Activated naive CD4-positive, alpha-beta T cell treated with anti-CD3 and anti-CD28 coated beads, Interleukin-2, amount 50 U/mL, for 72 hours (primary cell): Measurements from ENCODE around the gene TOX2. TPM values are rescaled to one million over a fixed set of nuclear protein-coding genes. Genes with fewer than 3 reads are reported as not detected.
A peak's percentile ranks its signal among the peaks of the same experiment; 100 is the strongest.

Source experiments
- ATAC-seq, 2 donors: fragments of 150-1000 bp; cut with Tn5 transposase; 2 replicates each; pipeline ENCODE4 v1.10.0; 2021; ENCODE audit warnings: mild to moderate bottlenecking in 2 of 2, moderate library complexity in 2 of 2
- DNase-seq, 2 donors: peaks; one replicate each; pipeline ENCODE4 v3.0.0; 2021 to 2022; ENCODE audit warnings: low spot score in 2 of 2
- H3K27ac Mint-ChIP-seq, 2 donors: one replicate each; pipeline ENCODE4 v1.8.0; 2022; ENCODE audit warnings: mild to moderate bottlenecking in 2 of 2, mixed read lengths in 2 of 2
- H3K36me3 Mint-ChIP-seq, 2 donors: one replicate each; pipeline ENCODE4 v1.8.0; 2022; ENCODE audit warnings: mixed read lengths in 2 of 2
- H3K9me3 Mint-ChIP-seq, 2 donors: one replicate each; pipeline ENCODE4 v1.8.0; 2022; ENCODE audit warnings: mixed read lengths in 2 of 2
- total RNA-seq, 2 donors: library from RNA; stranded (reverse); gene quantifications; one replicate each; pipeline ENCODE4 v1.2.3, GENCODE V29; 2022

Gene TOX2
- total RNA-seq, 2 donors from 2014 or later, result 1.5 to 3.6 TPM

DNA sequence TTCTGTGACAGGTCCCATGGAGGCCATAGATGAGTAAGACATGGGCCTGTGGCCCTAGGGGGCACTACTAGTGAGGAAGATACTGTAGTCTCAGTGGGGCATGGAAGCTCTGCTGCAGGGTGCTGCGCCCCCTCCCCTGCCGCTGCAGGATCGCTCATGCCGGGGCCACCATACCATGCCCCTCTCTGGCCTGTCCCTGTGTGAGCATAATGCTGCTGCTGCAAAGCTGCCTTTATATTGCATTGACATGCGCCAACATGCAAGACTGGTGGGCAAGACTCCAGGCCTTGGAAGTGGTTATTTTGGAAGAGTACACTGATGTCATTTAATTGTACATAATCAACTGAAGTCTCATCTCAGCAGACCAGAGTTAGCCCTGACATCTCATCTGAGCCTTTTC lies 60.0 kb downstream of the TOX2 start:
- peaks cover 6 to 7% of the 10 kb centered on the region in 2 donors for H3K9me3 Mint-ChIP-seq
- DNase-seq (no peak), ATAC-seq (peak in 1 of 2 donors; percentile 5)
- H3K27ac Mint-ChIP-seq, result no peak overlapping the region
- H3K36me3 Mint-ChIP-seq, result peaks cover 5 to 7% of the 10 kb centered on the region in 2 donors

DNA sequence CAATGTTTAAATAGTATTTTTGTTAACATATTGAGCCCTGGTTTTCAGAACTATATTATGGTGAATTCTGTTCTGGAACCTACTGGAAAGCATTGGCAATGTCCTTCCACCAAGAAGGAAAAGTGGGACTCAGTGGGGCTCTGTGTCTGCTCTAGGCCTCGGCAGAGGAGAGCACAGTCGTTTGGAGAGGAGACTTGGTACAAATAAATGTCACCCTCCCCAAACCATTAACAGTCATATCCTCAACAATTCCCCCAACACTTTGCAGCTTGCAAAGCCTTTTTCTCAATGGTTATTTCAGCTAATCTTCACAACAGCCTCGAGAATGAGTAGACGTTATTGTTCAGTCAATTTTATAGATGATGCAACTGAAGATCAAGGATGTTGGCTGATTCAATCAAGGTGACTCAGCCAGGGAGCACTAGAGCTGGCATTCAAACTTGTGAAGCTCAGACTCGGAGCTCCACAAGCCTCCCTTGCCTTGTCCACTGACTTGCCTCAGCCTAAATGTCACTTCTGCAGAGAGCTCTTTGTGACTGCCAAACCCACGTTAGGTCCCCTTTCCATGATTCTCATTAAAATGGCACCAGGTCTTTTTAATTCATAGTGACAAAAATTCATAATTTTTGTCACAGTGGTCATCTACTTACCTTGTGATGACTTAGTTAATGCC lies 60.6 kb downstream of the TOX2 start:
- DNase-seq, result no peak
- peaks cover 6 to 7% of the 10 kb centered on the region in 2 donors for H3K9me3 Mint-ChIP-seq
- H3K27ac Mint-ChIP-seq, result no peak overlapping the region
- ATAC-seq, result peak; percentile 91 to 92
- peaks cover 5 to 7% of the 10 kb centered on the region in 2 donors for H3K36me3 Mint-ChIP-seq

DNA sequence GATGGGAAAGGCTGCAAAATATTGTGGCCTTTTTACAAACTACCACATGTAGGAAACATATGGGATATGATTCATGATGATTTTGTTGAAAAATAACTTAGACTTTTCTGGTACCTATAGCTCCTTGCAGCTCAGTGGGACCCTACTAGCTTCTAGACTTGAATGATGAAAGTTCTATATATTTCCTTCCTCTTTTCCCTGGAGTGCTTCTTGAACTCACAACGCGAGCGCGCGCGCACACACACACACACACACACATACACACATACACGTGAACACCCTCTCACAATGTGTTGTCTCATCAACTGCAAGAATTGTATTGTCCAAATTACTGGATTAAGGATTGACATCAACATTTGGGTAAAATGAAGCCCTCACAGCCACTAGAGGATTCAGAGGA lies 61.9 kb downstream of the TOX2 start:
- H3K27ac Mint-ChIP-seq, result no peak overlapping the region
- peaks cover 6 to 7% of the 10 kb centered on the region in 2 donors for H3K9me3 Mint-ChIP-seq
- H3K36me3 Mint-ChIP-seq, result peaks cover 5 to 7% of the 10 kb centered on the region in 2 donors
- ATAC-seq (no peak), DNase-seq (no peak)

DNA sequence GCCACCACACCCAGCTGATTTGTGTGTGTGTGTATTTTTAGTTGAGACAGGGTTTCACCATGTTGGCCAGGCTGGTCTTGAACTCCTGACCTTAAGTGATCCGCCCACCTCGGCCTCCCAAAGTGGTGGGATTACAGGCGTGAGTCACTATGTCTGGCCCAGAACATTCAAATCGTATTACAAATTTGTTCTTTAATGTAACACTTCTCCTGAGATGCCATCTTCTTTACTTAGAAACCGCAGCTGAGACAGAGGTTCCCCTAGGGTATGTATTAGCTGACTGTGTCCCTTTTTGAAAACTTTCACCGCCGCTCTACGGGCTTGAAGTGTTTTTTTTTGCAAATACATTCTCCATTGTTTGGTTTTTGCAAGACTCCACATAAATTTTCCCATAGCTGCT lies 62.6 kb downstream of the TOX2 start:
- no peak overlapping the region for H3K27ac Mint-ChIP-seq
- H3K36me3 Mint-ChIP-seq, result peaks cover 5 to 7% of the 10 kb centered on the region in 2 donors
- peaks cover 6 to 7% of the 10 kb centered on the region in 2 donors for H3K9me3 Mint-ChIP-seq
- ATAC-seq, result no peak
- no peak for DNase-seq

DNA sequence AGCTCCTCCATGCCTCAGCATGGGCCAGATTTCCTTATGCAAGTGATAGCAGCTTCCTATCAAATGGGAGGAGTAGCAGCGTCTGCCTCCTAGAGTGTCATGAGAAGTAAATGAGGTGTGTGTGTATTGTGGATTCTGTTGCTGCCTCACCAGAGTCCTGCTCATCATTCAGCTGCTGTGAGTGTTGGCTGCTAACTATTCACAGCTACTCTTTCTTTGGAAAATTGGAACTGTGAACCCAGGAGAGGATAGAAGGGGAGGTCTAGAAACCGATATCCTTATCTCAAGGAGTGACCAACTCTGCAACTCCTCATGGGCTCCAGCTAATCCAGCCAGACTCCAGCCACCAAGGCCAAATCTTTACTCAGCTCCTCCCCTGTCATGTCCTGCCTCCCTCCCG lies 63.3 kb downstream of the TOX2 start:
- Mint-ChIP-seq H3K9me3 (peaks cover 6 to 7% of the 10 kb centered on the region in 2 donors), H3K36me3 (peaks cover 5 to 7% of the 10 kb centered on the region in 2 donors), H3K27ac (no peak overlapping the region)
- ATAC-seq, result no peak
- no peak for DNase-seq

DNA sequence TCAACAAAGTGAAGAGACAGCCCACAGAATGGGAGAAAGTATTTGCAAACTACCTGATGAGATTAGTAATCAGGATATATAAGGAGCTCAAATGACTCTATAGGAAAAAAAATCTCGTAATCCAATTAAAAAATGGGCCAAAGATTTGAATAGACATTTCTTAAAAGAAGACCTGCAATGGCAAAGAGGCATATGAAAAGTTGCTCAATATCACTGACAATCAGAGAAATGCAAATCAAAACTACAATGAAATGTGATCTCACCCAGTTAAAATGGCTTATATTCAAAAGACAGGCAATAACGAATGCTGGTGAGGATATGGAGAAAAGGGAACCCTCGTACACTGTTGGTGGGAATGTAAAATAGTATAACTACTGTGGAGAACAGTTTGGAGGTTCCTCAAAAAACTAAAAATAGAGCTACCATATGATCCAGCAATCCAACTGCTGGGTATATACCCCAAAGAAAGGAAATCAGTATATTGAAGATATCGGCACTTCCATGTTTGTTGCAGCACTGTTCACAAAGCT lies 65.0 kb downstream of the TOX2 start:
- ATAC-seq (no peak), DNase-seq (no peak)
- Mint-ChIP-seq H3K9me3 (peaks cover 6 to 7% of the 10 kb centered on the region in 2 donors), H3K36me3 (peaks cover 5 to 7% of the 10 kb centered on the region in 2 donors), H3K27ac (no peak overlapping the region)

DNA sequence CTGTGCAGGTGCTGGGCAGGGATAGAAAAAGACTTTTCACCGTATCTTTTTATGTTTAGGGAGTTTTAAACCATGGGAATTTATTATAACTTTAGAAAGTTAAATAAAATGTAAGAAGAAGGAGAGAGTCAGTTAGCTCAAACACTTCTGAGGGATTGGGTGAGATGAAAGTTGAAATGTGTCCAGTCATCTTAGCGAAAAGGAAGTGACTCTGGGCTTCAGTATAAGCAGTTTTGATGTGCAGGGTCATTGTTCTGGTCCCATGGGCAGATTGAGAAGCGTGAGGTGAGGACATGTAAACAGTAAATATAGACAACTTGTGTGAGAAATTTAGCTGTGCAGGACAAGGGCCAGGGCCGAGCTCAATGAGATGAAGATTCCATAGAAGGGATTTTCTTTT lies 66.9 kb downstream of the TOX2 start:
- peaks cover 6 to 7% of the 10 kb centered on the region in 2 donors for H3K9me3 Mint-ChIP-seq
- ATAC-seq, result no peak
- H3K27ac Mint-ChIP-seq, result no peak overlapping the region
- no peaks in the 10 kb centered on the region for H3K36me3 Mint-ChIP-seq
- no peak for DNase-seq

DNA sequence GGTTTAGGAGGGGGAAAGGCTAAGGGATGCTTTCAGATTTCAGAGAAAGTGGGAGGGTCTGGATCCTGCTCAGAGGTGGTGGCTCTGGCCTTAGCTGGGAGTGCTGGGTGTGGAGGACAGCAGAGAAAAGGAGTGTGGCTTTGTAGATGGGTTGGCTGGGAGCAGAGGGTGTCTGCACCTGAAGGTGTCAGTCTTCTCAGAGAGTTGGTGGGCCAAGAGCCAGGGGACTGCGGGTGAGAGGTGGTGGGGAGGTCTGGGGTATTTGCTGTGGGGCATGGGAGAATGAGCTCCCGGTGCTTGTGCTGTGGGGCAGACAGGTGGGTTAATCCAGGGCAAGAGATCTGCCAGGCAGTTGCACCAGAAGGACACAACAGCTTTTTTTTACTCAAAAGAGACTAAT lies 67.4 kb downstream of the TOX2 start:
- Mint-ChIP-seq H3K9me3 (peaks cover 6 to 7% of the 10 kb centered on the region in 2 donors), H3K27ac (peak overlapping the region in 1 of 2 donors; percentile 50), H3K36me3 (no peaks in the 10 kb centered on the region)
- no peak for DNase-seq
- no peak for ATAC-seq

DNA sequence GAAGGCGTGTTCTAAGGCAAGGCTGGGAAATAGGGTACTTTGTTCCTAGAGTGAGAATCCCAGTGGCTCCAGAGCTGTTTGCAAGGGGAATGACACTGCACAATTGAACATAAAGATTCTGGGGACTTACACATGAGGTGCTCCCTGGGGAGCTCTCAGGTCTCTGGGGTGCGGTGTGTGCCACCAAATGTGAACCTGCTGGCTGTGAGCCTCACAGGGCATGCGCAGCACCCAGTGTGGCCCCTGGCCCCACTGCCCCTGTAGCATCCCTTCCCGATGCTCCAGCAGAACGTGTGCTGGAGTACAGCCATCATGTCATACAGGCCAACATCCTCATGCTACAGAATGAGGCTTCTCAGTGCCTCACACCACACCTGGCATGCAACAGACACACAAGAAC lies 68.2 kb downstream of the TOX2 start:
- no peak for DNase-seq
- Mint-ChIP-seq H3K9me3 (peaks cover 6 to 7% of the 10 kb centered on the region in 2 donors), H3K36me3 (no peaks in the 10 kb centered on the region), H3K27ac (peak overlapping the region in 1 of 2 donors; percentile 50)
- no peak for ATAC-seq

DNA sequence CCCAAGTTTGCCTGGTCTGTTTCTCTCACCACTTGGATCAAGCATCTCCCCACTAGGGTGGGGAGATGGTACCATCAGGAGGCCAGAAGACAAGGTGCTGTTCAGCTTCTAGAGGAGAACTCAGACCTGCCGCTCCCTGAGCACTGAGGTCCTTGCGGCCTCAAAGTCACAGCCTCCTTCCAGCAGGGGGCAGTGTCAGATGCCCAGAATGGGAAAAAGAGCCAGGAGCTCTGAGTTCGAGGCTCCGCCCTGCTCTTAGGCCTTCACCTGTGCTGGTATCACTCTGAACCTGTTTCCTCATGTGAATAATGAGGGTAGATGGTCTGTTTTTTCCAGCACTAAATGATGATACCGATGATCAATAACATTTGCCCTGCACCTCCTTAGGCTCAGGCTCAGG lies 68.7 kb downstream of the TOX2 start:
- peaks cover 6 to 7% of the 10 kb centered on the region in 2 donors for H3K9me3 Mint-ChIP-seq
- DNase-seq (peak in 1 of 2 donors; percentile 51), ATAC-seq (peak in 1 of 2 donors; percentile 54)
- no peaks in the 10 kb centered on the region for H3K36me3 Mint-ChIP-seq
- no peak overlapping the region for H3K27ac Mint-ChIP-seq

DNA sequence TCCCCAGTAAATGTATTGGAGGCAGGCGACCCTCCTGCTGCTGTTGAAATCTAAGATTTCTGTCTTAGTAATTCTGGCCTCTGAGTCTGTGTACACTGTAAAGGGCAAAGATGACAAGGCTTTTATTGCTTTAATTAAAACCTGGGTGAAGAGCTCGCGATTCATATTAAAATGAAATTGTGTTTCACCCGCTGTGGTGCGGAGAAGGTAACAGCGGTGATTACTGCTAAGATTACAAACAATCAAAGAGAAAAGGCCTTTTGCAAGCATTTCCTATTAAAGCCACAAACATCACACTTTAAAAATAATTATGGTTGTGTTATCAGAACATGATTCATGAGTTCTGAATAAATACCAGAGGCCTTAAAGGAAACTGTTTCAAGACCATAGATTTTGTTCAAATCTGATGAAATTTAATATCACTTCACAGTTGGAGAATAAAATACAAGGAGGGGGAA lies 69.3 kb downstream of the TOX2 start:
- Mint-ChIP-seq H3K27ac (no peak overlapping the region), H3K9me3 (peaks cover 2% of the 10 kb centered on the region in 2 donors), H3K36me3 (peaks cover 0 to 1% of the 10 kb centered on the region in 2 donors)
- ATAC-seq, result no peak
- DNase-seq, result no peak

DNA sequence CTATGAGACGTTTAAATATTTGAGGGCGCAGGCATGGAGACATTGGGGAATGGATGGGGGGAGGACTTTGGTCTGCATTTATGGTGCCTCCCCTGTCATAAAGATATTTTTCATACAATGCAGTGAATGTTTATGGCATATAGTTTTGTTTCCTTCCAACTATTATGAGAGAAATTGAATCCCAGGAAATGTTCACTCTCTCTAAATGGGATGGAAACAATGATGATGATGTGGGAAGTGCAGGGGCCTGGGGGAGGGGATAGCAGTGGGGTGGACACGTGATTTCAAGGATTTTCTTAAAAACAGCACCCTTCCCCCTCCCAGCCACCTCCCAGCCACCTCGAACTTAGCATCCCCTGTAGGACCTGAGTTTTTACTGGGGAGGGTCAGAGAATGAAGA lies 69.9 kb downstream of the TOX2 start:
- peaks cover 0 to 5% of the 10 kb centered on the region in 2 donors for H3K36me3 Mint-ChIP-seq
- no peak for ATAC-seq
- no peak for DNase-seq
- H3K27ac Mint-ChIP-seq, result no peak overlapping the region
- H3K9me3 Mint-ChIP-seq, result no peaks in the 10 kb centered on the region

DNA sequence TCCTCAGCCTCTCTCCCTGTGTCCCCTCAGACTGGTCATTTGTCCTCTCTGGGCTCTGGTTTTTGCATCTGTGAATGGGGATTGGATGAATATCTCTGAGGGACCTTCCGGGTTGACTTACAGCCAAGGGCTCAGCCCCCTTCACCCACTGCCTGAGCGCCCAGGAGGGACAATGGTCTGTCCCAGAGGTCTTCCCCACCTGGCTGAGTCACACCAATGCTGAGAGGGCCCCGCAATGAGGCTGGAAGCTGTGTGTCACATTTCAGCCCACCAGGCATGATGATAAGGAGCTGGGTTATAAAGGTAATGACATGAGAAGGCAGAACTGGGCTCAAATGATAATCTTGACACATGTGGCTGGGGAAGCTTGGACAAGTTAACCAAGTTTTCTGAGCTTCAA lies 70.5 kb downstream of the TOX2 start:
- ATAC-seq (no peak), DNase-seq (no peak)
- H3K27ac Mint-ChIP-seq, result peak overlapping the region in 1 of 2 donors; percentile 15
- H3K9me3 Mint-ChIP-seq, result no peaks in the 10 kb centered on the region
- peaks cover 0 to 5% of the 10 kb centered on the region in 2 donors for H3K36me3 Mint-ChIP-seq

DNA sequence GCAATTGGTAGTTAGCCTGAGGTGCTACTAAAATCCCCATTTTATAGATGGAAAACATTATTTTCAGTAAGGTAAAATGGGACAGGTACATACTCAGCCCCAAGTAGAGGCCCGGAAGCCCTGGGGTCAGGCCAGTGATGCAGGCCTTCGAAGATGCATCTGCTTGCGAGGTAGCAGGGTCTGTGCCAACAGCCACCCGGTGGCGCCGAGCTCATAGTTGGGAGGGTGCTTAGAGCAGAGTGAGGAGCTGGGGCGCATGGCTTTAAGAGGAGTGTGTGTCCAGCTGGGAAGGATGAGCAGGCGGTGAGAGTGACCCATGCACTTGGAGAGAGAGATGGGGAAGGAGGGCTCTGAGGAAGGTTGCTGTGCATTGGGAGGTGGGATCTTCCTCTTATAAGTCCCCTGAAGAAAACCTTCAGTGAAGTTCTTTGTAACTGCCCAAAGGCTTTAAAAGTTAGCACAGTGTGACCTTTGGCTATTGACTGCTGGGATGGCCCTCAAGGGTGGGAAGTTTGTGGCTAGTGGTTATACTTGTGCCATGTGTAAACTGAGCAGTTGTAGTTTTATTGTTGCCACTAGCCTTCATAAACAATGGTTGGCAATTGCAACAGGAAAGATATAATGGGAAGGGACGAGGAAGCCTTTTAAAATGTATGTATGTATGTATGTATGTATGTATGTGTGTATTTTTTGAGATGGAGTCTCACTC lies 71.1 kb downstream of the TOX2 start:
- DNase-seq (no peak), ATAC-seq (no peak)
- no peaks in the 10 kb centered on the region for H3K9me3 Mint-ChIP-seq
- peaks cover 0 to 5% of the 10 kb centered on the region in 2 donors for H3K36me3 Mint-ChIP-seq
- peak overlapping the region in 1 of 2 donors; percentile 15 for H3K27ac Mint-ChIP-seq

DNA sequence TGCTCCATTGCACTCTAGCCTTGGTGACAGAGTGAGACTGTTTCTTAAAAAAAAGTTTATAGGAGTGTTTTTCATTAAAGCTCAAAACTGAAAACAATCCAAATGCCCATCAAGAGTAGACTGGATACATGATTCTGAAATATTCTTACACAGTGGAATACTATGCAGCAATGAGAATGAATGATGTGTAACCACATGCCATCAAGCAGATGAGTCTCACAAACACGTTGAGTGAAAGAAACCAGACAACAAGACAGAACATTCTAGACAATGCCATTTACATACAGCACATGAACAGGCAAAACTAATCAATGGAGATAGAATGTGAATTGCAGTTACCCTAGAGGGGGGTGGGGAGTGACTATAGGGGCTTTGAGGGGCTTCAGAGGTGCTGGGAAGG lies 72.4 kb downstream of the TOX2 start:
- no peaks in the 10 kb centered on the region for H3K9me3 Mint-ChIP-seq
- ATAC-seq, result no peak
- H3K27ac Mint-ChIP-seq, result no peak overlapping the region
- H3K36me3 Mint-ChIP-seq, result peaks cover 0 to 5% of the 10 kb centered on the region in 2 donors
- no peak for DNase-seq

DNA sequence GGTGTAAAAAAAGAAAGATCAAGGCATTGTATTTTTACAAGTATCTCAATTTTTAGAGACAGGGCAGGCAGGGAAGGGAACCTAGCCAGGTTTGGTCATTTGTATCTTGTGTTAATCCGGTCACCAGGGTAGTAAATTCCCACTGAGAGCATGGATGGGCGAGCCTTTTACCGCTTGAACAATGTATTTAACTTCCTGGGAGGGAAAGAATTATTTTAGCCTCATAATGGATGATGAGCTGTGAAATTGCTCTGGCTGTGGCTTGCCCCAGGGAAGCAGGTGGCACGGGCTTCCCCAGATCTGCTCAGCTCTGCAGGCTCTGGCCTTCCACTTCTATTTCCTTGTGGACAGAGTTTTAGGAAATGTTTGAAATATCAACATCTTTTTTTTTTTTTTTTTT lies 72.9 kb downstream of the TOX2 start:
- no peak for DNase-seq
- no peak overlapping the region for H3K27ac Mint-ChIP-seq
- no peak for ATAC-seq
- peaks cover 0 to 5% of the 10 kb centered on the region in 2 donors for H3K36me3 Mint-ChIP-seq
- H3K9me3 Mint-ChIP-seq, result no peaks in the 10 kb centered on the region

DNA sequence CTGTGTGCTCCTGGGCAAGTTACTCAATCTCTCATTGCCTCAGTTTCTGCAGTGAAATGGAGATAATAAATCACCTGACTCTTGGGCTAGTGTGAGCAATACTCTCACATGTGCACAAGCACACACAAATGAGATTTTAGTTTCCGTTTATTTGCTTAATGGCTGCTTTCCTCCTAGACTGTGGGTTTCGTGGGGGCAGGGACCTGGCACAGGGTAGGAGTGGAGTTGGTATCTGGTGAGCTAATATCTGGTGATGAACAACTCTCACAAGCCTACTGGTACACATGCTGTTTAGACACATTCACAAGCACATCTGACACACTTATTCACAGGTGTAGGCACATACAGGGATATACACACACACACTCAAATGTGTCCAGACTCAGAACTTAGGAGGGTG lies 73.8 kb downstream of the TOX2 start:
- H3K9me3 Mint-ChIP-seq, result no peaks in the 10 kb centered on the region
- peaks cover 0 to 5% of the 10 kb centered on the region in 2 donors for H3K36me3 Mint-ChIP-seq
- DNase-seq, result no peak
- peak; percentile 68 to 81 for ATAC-seq
- H3K27ac Mint-ChIP-seq, result no peak overlapping the region
